ENCODE measurements around the gene FIZ1. TPM values are rescaled to one million over a fixed set of nuclear protein-coding genes. Genes with fewer than 3 reads are reported as not detected.

FIZ1 gene
- total RNA-seq, 4 donors from 2014 or later = 4.7 to 11.2 (median 9.9) TPM

DNA sequence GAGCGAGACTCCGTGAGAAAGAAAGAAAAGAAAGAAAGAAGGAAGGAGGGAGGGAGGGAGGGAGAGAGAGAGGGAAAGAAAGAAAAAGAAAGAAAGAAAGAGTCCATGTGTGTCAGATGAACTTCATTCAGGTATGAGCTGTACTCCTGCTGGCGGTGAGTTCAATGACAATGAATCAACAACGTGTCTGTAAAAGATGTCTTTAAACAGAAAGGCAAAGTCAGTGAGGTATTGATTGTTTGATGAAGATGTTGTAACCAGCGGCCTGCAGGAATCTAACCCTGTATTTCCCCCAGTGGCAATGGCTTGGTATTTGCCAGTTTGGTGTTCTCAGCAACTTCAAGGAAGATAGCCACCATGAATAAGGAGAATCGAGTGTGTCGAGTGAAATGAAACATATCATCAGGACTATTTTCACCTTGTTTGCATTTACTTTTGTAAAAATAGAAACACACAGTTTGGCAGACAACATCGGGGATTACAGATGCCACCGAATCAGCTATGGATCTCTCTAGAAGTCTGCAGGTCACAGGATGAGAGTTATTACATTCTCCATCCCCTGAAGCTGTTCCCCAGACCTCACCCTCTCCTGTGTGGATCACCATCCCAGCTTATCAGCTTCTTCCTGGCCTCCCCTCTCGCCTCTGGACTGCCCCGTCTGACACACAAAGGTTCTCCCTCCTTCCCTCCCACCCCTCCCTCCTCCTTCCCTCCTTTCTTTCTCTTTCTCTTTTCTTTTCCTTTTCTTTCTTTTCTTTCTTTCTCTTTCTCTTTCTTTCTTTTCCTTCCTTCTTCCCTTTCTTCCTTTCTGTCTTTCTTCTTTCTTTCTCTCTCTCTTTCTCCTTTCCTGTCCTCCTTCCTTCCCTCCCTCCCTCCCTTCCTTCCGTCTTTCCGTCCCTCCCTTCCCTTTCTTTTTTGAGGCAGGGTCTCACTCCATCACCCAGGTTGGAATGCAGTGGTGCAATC, 45.8 kb downstream of the FIZ1 start:
- TF ChIP-seq POLR2AphosphoS5 (IDR thresholded peaks at IDR 0.05) (no peak), EP300 (IDR thresholded peaks at IDR 0.05) (no peak), POLR2A (IDR thresholded peaks at IDR 0.05) (no peak), CTCF (IDR thresholded peaks at IDR 0.05) (no peak)
- ATAC-seq = no peak
- Histone ChIP-seq H3K4me3 (no peak overlapping the region), H3K4me1 (no peaks in the 10 kb centered on the region), H3K36me3 (no peaks in the 10 kb centered on the region), H3K27me3 (peaks cover 67% of the 10 kb centered on the region), H3K9me3 (no peaks in the 10 kb centered on the region), H3K27ac (no peak overlapping the region)
- WGBS, 2 donors (ENCODE audit: low coverage in 1 of 2) = 52 to 57% methylated on average over 9 to 12 of the region's 13 CpGs

DNA sequence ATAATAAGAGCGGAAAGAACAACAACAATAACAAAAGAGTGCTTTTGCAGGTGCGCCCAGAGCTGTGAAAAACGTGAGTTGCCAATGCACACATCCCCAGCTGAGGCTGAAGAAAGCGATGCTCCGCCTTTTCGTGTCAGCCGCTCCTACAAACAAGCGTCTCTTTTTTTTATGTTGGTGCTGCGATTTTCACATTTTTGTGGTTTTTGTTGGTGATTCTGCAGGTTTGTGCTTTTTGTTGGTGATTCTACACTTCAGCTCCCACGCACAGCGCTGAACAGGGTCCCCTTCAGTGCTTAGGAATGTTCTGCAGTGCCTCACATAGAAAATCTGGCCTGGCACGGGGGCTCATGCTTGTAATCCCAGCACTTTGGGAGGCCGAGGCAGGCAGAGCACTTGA, 46.7 kb downstream of the FIZ1 start:
- no peak for ATAC-seq
- H3K27me3 ChIP-seq = peaks cover 75% of the 10 kb centered on the region
- H3K4me3 ChIP-seq = no peak overlapping the region
- H3K36me3 ChIP-seq = no peaks in the 10 kb centered on the region
- peaks cover 0 to 3% (median 0%) of the 10 kb centered on the region in 3 donors for H3K4me1 ChIP-seq
- 52 to 70% methylated on average over 10 of the region's 13 CpGs for WGBS, 2 donors (ENCODE audit: low coverage in 1 of 2)
- no peak overlapping the region for H3K27ac ChIP-seq
- no peaks in the 10 kb centered on the region for H3K9me3 ChIP-seq
- TF ChIP-seq CTCF (IDR thresholded peaks at IDR 0.05) (no peak), POLR2A (IDR thresholded peaks at IDR 0.05) (no peak), POLR2AphosphoS5 (IDR thresholded peaks at IDR 0.05) (no peak), EP300 (IDR thresholded peaks at IDR 0.05) (no peak)

DNA sequence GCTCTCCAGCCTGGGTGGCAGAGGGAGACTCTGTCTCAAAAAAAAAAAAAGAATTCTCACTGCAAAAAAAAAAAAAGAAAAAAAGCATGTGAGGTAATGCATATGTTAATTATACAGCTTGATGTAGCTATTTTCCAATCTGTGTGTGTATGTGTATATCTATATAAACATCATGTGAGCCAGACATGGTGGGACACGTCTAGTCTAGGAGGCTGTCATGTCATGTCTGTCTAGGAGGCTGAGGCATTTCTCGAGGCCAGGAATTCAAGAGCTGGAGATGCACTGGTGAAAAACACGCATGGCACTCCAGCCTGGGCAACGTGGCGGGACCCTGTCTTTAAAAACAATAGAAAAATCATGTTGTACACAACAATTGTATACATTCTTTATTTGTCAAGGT, 47.1 kb downstream of the FIZ1 start:
- H3K36me3 ChIP-seq = no peaks in the 10 kb centered on the region
- TF ChIP-seq POLR2A (IDR thresholded peaks at IDR 0.05) (no peak), EP300 (IDR thresholded peaks at IDR 0.05) (no peak), POLR2AphosphoS5 (IDR thresholded peaks at IDR 0.05) (no peak), CTCF (IDR thresholded peaks at IDR 0.05) (no peak)
- no peak for ATAC-seq
- H3K4me3 ChIP-seq = no peak overlapping the region
- H3K4me1 ChIP-seq = peaks cover 0 to 8% (median 0%) of the 10 kb centered on the region in 3 donors
- H3K27me3 ChIP-seq = peaks cover 79% of the 10 kb centered on the region
- 57 to 66% methylated on average over 3 to 5 of the region's 5 CpGs for WGBS, 2 donors (ENCODE audit: low coverage in 1 of 2)
- no peaks in the 10 kb centered on the region for H3K9me3 ChIP-seq
- H3K27ac ChIP-seq = no peak overlapping the region

- 39 to 45% methylated on average over 3 to 7 of the region's 7 CpGs for WGBS, 2 donors (ENCODE audit: low coverage in 1 of 2)
- no peak for ATAC-seq
- Histone ChIP-seq H3K36me3 (no peaks in the 10 kb centered on the region), H3K9me3 (no peaks in the 10 kb centered on the region), H3K27me3 (peaks cover 93% of the 10 kb centered on the region), H3K4me1 (peaks cover 0 to 24% (median 0%) of the 10 kb centered on the region in 3 donors), H3K27ac (no peak overlapping the region), H3K4me3 (no peak overlapping the region)
- TF ChIP-seq POLR2A (IDR thresholded peaks at IDR 0.05) (no peak), CTCF (IDR thresholded peaks at IDR 0.05) (no peak), EP300 (IDR thresholded peaks at IDR 0.05) (no peak)
Measured at GRCh38 chr19:55550321-55550650, 49.0 kb downstream of the FIZ1 start.
